ENCODE measurements around the gene C9orf85.

DNA sequence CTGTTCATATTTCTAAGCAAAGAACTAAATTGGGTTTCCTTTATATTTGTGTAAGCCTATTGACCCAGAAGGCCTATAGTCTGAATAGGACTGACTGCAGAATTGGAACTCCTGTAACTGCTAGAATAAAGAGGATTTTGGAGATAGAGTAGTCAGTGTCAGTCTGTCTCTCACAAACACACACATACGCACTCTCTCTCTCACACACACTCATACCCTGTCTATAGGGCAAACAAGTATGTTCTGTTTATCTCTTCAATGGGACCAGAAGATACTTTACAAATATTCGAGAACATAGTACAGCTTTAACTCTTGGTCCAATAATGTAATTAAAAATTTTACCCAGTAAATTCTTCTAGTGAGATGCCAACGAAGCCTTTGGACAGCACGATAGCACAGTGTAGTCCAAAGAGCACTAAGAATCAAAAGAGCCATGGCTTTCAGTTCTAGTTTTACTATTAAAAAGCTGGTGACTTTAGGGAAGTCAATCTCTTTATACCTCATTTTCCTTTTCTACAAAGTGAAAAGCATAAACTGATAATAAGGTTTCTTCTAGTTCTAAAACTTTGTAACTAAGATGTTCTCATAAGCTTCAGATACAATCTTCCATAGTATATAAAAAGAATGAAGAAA, 19.8 kb upstream of the C9orf85 start:
- TF ChIP-seq EZH2phosphoT487 (conservative IDR thresholded peaks at IDR 0.05; ENCODE audit: low read length) (no peak), CTCF (IDR thresholded peaks at IDR 0.05; ENCODE audit: insufficient read depth, low read length, poor library complexity, severe bottlenecking) (no peak)
